HG02763 (cell line): ENCODE measurements around the gene FTL.
A peak's percentile ranks its signal among the peaks of the same experiment; 100 is the strongest.

Experiments
- ATAC-seq: cut with Tn5 transposase; IDR thresholded peaks from one replicate; pipeline ENCODE4 v1.9.1; 2021; ENCODE audit warnings: mild to moderate bottlenecking, moderate library complexity; ENCODE audit not compliant: unreplicated experiment

The FTL gene

GRCh38 chr19:48964205-48965039, 687 bp upstream of the FTL start:
- no peak for ATAC-seq

- ATAC-seq, result peak; percentile 12
Measured at GRCh38 chr19:48965806-48966540, 864 bp downstream of the FTL start.

- no peak for ATAC-seq
Measured at GRCh38 chr19:48966541-48967345, 1.6 kb downstream of the FTL start.

- no peak for ATAC-seq
Measured at GRCh38 chr19:48967346-48968178, 2.5 kb downstream of the FTL start.

GRCh38 chr19:48968179-48968661, 3.1 kb downstream of the FTL start:
- no peak for ATAC-seq

- ATAC-seq, result no peak
Measured at GRCh38 chr19:48968813-48969218, 3.7 kb downstream of the FTL start.

GRCh38 chr19:48969276-48970138, 4.4 kb downstream of the FTL start:
- no peak for ATAC-seq

- no peak for ATAC-seq
Measured at GRCh38 chr19:48970139-48970766, 5.1 kb downstream of the FTL start.

- no peak for ATAC-seq
Measured at GRCh38 chr19:48970923-48971395, 5.8 kb downstream of the FTL start.

- ATAC-seq, result no peak
Measured at GRCh38 chr19:48975947-48976847, 11.1 kb downstream of the FTL start.

GRCh38 chr19:48977061-48977460, 12.0 kb downstream of the FTL start:
- ATAC-seq, result no peak

- no peak for ATAC-seq
Measured at GRCh38 chr19:48982280-48982679, 17.2 kb downstream of the FTL start.

- ATAC-seq, result no peak
Measured at GRCh38 chr19:48985711-48986110, 20.6 kb downstream of the FTL start.

GRCh38 chr19:48986211-48986610, 21.1 kb downstream of the FTL start:
- ATAC-seq, result no peak

- no peak for ATAC-seq
Measured at GRCh38 chr19:48987323-48987722, 22.2 kb downstream of the FTL start.

- no peak for ATAC-seq
Measured at GRCh38 chr19:48988286-48988685, 23.2 kb downstream of the FTL start.

GRCh38 chr19:48988860-48989259, 23.8 kb downstream of the FTL start:
- ATAC-seq, result no peak
